B cell (primary cell): ENCODE results near the gene MAP7D2. TPM values are rescaled to one million over a fixed set of nuclear protein-coding genes. Genes with fewer than 3 reads are reported as not detected.

Experiments
- ATAC-seq: fragments of 200-7000 bp; cut with Tn5 transposase; one replicate; pipeline ENCODE4 v1.10.0; 2021; ENCODE audit warnings: low read depth, mild to moderate bottlenecking, moderate number of reproducible peaks, moderate library complexity
- CTCF ChIA-PET: fragments of 350-600 bp; sonication (Branson Sonifier 250); formaldehyde crosslinking; loops from one replicate; lab custom pipeline; 2021; ENCODE audit warnings: antibody characterized with exemption, inconsistent platforms; lab: Charles Lee
- POLR2A ChIA-PET: fragments of 350-600 bp; sonication (Branson Sonifier 250); formaldehyde crosslinking; loops from one replicate; lab custom pipeline; 2021; ENCODE audit warnings: antibody characterized with exemption; lab: Charles Lee
- DNase-seq: peaks from one replicate; pipeline ENCODE4 v3.0.0; 2013
- H2AFZ ChIP-seq: 2 replicates; pipeline ENCODE4 v1.6.1; 2012; ENCODE audit warnings: mild to moderate bottlenecking, low read depth, low read length; ENCODE audit not compliant: insufficient read depth, poor library complexity, severe bottlenecking
- H3K27ac ChIP-seq, 2 donors: 1 replicate in 1 of 2; 2 replicates in 1 of 2; pipeline ENCODE4 v1.5.1; 2012 to 2013; ENCODE audit warnings: low read length in 2 of 2, mild to moderate bottlenecking in 2 of 2, moderate library complexity in 1 of 2
- H3K27me3 ChIP-seq, 4 experiments: fragments of 200-600 bp in 1 of 4; sonication (generic) in 1 of 4; replicated peaks in 1 of 4; 1 replicate in 2 of 4; 2 replicates in 2 of 4; pipeline versions ENCODE4 v1.6.1 to v1.7.0; 2013 to 2016; ENCODE audit warnings: low read length in 3 of 4, mild to moderate bottlenecking in 2 of 4, mixed read lengths in 1 of 4, moderate library complexity in 1 of 4; ENCODE audit not compliant: insufficient read depth in 4 of 4, control insufficient read depth in 3 of 4; ENCODE audit errors: control extremely low read depth in 1 of 4
- H3K36me3 ChIP-seq, 2 experiments: replicated peaks in 1 of 2; 1 replicate in 1 of 2; 2 replicates in 1 of 2; pipeline versions ENCODE4 v1.6.1 to v1.7.1; 2013; ENCODE audit warnings: low read length in 1 of 2; ENCODE audit not compliant: insufficient read depth in 2 of 2, control insufficient read depth in 1 of 2; ENCODE audit errors: control extremely low read depth in 1 of 2, extremely low read depth in 1 of 2
- H3K4me1 ChIP-seq, 2 donors: fragments of 200-600 bp in 1 of 2; sonication (generic) in 1 of 2; 1 replicate in 1 of 2; 2 replicates in 1 of 2; pipeline versions ENCODE4 v1.5.1 to v1.6.1; 2013 to 2017; ENCODE audit warnings: low read length in 2 of 2; ENCODE audit not compliant: control insufficient read depth in 2 of 2, insufficient read depth in 2 of 2
- H3K4me2 ChIP-seq: replicated peaks from 2 replicates; pipeline ENCODE3; 2012; ENCODE audit warnings: mild to moderate bottlenecking, low read depth, low read length; ENCODE audit not compliant: poor library complexity, severe bottlenecking
- H3K4me3 ChIP-seq, 5 experiments: fragments of 200-600 bp in 1 of 5; sonication (generic) in 1 of 5; 1 replicate in 3 of 5; 2 replicates in 2 of 5; pipeline versions ENCODE4 v1.5.1 to v1.7.0; 2011 to 2016; ENCODE audit warnings: low read length in 4 of 5, mild to moderate bottlenecking in 4 of 5, low read depth in 2 of 5, control low read depth in 1 of 5, moderate library complexity in 1 of 5; ENCODE audit not compliant: insufficient read depth in 1 of 5; ENCODE audit errors: control extremely low read depth in 1 of 5, extremely low read depth in 1 of 5
- H3K79me2 ChIP-seq: fragments of 200-600 bp; sonication (generic); one replicate; pipeline ENCODE4 v1.6.0; 2016; ENCODE audit warnings: low read length; ENCODE audit not compliant: control insufficient read depth, insufficient read depth
- H3K9ac ChIP-seq: fragments of 200-600 bp; sonication (generic); 2 replicates; pipeline ENCODE4 v1.6.1; 2017; ENCODE audit warnings: mild to moderate bottlenecking, low read length, moderate library complexity
- H3K9me3 ChIP-seq, 3 donors: one replicate each; pipeline versions ENCODE4 v1.6.1 to v1.7.1; 2013; ENCODE audit warnings: low read length in 2 of 3; ENCODE audit not compliant: control insufficient read depth in 2 of 3, insufficient read depth in 1 of 3; ENCODE audit errors: control extremely low read depth in 1 of 3
- H4K20me1 ChIP-seq: 2 replicates; pipeline ENCODE4 v1.6.0; 2012; ENCODE audit warnings: mild to moderate bottlenecking, low read length; ENCODE audit not compliant: insufficient read depth, control insufficient read depth, poor library complexity, severe bottlenecking
- H3K27ac Mint-ChIP-seq: one replicate; pipeline ENCODE4 v1.8.0; 2021; ENCODE audit warnings: mixed read lengths
- H3K27me3 Mint-ChIP-seq: one replicate; pipeline ENCODE4 v1.8.0; 2021; ENCODE audit warnings: mixed read lengths
- H3K4me1 Mint-ChIP-seq: one replicate; pipeline ENCODE4 v1.8.0; 2021; ENCODE audit warnings: mixed read lengths
- H3K4me3 Mint-ChIP-seq: one replicate; pipeline ENCODE4 v1.8.0; 2021; ENCODE audit warnings: mixed read lengths
- H3K9me3 Mint-ChIP-seq: one replicate; pipeline ENCODE4 v1.8.0; 2022; ENCODE audit warnings: mixed read lengths; ENCODE audit not compliant: insufficient read depth
- CTCF ChIP-seq: fragments of 200-600 bp; IDR thresholded peaks from one replicate; pipeline ENCODE4 v1.8.0; 2022; ENCODE audit warnings: antibody characterized with exemption, mild to moderate bottlenecking
- EZH2 ChIP-seq: IDR thresholded peaks from 2 replicates; pipeline ENCODE4 v1.6.1; 2012; ENCODE audit warnings: borderline replicate concordance, low read depth, mild to moderate bottlenecking, moderate library complexity, low read length; ENCODE audit not compliant: insufficient read depth, poor library complexity, severe bottlenecking
- WGBS: methylation state at CpG from one replicate; pipeline ENCODE4 v1.1.5; 2013; ENCODE audit warnings: missing lambda C conversion rate; ENCODE audit not compliant: insufficient coverage; 5-methylcytosine and 5-hydroxymethylcytosine counted together
- intact Hi-C: fragments of 100-400 bp; cut with micrococcal nuclease; formaldehyde crosslinking; loops from one replicate; pipeline ENCODE4 v1.10.0; 2022
- polyA plus RNA-seq: library from polyadenylated mRNA; depleted of rRNA; stranded (reverse); fragments of >200 nt; gene quantifications from 2 replicates; pipeline ENCODE4 v1.2.3, GENCODE V29; 2012
- total RNA-seq, 2 donors: library from RNA; stranded (reverse); fragments of 120-200 nt in 1 of 2; gene quantifications; 1 replicate in 1 of 2; 2 replicates in 1 of 2; pipeline versions ENCODE4 v1.2.3 to v1.2.4, GENCODE V29; 2013 to 2022

The MAP7D2 gene
- total and polyA plus RNA-seq, 2 donors (not counting 1 experiment from before 2014, with no cell fraction given): 0.54 TPM; not detected in 1

GRCh38 chrX:20059467-20060128 is 57.1 kb downstream of the MAP7D2 start:
- Mint-ChIP-seq H3K9me3 (no peaks in the 10 kb centered on the region), H3K4me3 (no peak overlapping the region), H3K27me3 (no peaks in the 10 kb centered on the region), H3K4me1 (peaks cover 27% of the 10 kb centered on the region), H3K27ac (peak overlapping the region; percentile 59)
- DNase-seq: no peak
- Histone ChIP-seq H3K79me2 (no peaks in the 10 kb centered on the region), H2AFZ (no peak overlapping the region), H3K4me2 (no peak overlapping the region), H3K27ac (no peak overlapping the region), H3K4me3 (no peak overlapping the region), H3K9me3 (no peaks in the 10 kb centered on the region), H3K36me3 (no peaks in the 10 kb centered on the region), H3K4me1 (peaks cover 21 to 27% of the 10 kb centered on the region in 2 donors), H4K20me1 (no peaks in the 10 kb centered on the region), H3K9ac (no peak overlapping the region), H3K27me3 (no peaks in the 10 kb centered on the region)
- ATAC-seq: no peak
- WGBS: 71% methylated on average over 1 of the region's 5 CpGs
- CTCF ChIA-PET: no interaction called here
- POLR2A ChIA-PET: no interaction called here
- intact Hi-C loops: no loop called here
- no peak for TF ChIP-seq EZH2
- TF ChIP-seq CTCF: no peak

GRCh38 chrX:20057479-20057878 is 59.2 kb downstream of the MAP7D2 start:
- Mint-ChIP-seq H3K9me3 (no peaks in the 10 kb centered on the region), H3K4me1 (peaks cover 25% of the 10 kb centered on the region), H3K27me3 (no peaks in the 10 kb centered on the region), H3K4me3 (no peak overlapping the region), H3K27ac (no peak overlapping the region)
- Histone ChIP-seq H3K27ac (no peak overlapping the region), H3K9me3 (no peaks in the 10 kb centered on the region), H2AFZ (no peak overlapping the region), H3K9ac (no peak overlapping the region), H3K36me3 (no peaks in the 10 kb centered on the region), H3K27me3 (no peaks in the 10 kb centered on the region), H3K4me2 (no peak overlapping the region), H4K20me1 (no peaks in the 10 kb centered on the region), H3K4me3 (no peak overlapping the region), H3K79me2 (no peaks in the 10 kb centered on the region), H3K4me1 (peaks cover 21 to 27% of the 10 kb centered on the region in 2 donors)
- intact Hi-C loops: no loop called here
- ATAC-seq: no peak
- POLR2A ChIA-PET: no interaction called here
- WGBS: 100% methylated on average over 2 of the region's 4 CpGs
- TF ChIP-seq CTCF (no peak), EZH2 (no peak)
- no peak for DNase-seq
- CTCF ChIA-PET: no interaction called here
